Left renal pelvis (tissue), 4 donors: Measurements from ENCODE around the gene ZNF556. TPM values are rescaled to one million over a fixed set of nuclear protein-coding genes. Genes with fewer than 3 reads are reported as not detected.

ENCODE experiments used
- DNase-seq, 4 donors: peaks; one replicate each; pipeline ENCODE4 v3.0.0-alpha.2; 2013; ENCODE audit warnings: low read depth in 4 of 4, low spot score in 3 of 4
- polyA plus RNA-seq, 4 donors: library from polyadenylated mRNA; unstranded; fragments of 120-200 nt; gene quantifications; one replicate each; pipeline ENCODE4 v1.2.1, GENCODE V29; 2013; ENCODE audit not compliant: insufficient read length in 4 of 4

Gene ZNF556
- 1 to 10 TPM in 2 of 4 donors, under 1 TPM in 2; 0.58 to 1.3 (median 1.0) TPM for polyA plus RNA-seq

DNA sequence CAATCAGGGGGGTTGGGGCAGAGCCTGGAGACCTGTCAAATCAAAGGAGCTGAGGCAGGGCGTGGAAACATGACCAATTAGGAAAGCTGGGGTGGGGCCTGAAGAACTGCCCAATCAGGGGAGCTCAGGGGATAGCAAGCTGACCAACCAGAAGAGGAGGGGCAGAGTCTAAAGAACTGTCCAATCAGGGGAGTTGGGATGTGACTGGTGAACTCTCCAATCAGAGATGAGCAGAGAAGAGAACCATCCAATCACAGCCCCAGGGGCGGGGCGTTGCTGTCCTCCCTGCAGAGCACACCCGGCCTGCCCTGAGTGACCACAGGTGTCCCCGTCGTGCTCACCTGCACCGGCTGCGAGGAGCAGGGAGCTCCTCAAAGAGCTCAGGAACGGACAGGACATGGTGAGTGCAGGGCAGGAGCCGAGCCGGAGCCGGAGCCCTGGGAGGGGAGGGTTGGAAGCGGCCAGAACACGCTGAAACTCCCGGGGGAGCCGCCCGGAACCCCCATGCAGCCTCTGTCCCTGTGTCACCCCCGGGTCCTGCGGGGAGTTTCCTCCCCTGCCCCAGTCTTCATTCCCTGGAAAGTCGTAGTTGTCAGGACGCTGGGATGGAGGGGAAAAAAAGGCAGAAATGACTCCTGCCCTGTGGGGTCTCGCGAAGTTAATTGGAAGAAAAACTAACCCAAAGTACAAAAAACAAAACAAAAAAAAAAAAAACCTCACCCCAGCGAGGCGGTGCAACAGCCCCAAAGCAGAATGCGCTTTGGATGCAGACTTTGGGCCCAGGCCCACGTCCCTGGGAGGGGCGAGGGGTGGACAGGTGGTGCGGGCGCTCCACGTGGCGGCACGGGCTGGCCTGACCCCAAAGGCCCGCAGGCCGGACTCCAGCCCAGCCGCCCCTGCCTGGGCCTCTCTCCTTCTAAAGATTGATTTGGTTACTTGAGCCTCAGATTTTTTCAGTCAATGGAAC lies at the start of gene ZNF556:
TSS of gene ZNF556 (plus strand) at position 311 of the 967 bp plus-strand sequence. CDS start at position 398, 87 bp downstream.
- DNase-seq, result no peak

DNA sequence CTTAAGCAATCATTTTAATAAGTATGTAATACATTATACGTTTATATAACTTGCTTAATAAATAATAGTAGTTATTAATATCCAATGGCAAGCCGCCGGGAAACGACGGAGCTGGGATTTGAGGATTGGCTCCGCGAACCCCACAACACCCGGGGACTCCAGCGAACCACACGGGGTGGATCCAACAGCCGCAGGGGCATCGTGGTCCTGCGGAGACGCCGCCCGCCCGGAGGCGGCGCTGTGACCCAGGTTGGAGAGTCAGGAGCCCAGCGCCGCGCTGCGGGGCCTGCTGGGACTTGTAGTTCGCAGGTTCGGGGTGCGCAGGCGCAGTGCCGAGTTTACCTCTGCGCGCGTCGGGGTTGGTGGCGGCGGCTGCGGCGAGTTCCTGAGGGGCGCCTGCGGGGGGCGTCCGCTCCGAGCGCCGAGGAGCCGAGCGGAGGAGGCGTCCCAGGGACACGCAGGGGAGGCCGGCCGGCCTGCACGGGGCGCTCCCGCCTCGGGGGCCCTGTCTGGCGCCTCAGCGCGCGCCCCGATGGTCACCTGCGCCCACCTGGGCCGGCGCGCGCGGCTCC lies 47.5 kb upstream of the ZNF556 start, which contains the start of gene ZNF554:
TSS of gene ZNF554 (plus strand) at position 329 of the 572 bp plus-strand sequence. CDS start at position 533, 204 bp downstream.
- peak; percentile 90 to 93 (median 90) for DNase-seq

DNA sequence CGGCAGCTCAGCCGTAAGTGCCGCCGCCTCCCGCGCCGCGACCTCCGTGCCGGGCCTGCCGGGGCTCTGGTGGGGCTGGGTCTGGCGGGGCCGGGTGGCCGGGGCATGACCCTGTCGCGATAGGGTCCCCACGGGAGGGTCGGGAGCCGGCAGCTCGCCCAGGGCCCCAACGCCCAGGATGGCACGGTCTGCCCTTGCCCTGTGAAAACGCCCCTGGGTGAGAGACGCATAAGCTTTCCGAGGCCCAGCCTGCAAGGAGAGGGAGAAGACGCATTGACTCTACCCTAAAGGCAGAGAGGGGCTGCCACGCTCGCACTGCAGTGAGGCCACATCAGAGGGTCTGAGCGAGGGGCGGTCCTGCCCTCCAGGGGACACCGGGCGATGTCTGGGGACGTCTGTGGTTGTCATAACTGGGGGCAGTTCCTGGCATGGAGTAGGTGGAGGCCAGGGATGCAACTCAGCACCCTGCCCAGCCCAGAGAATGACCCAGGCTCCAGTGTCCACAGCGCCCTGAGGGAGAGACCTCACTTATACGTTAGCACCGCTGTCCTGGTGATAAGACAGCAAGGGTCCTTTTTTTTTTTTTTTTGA lies 46.9 kb upstream of the ZNF556 start:
- DNase-seq, result no peak

DNA sequence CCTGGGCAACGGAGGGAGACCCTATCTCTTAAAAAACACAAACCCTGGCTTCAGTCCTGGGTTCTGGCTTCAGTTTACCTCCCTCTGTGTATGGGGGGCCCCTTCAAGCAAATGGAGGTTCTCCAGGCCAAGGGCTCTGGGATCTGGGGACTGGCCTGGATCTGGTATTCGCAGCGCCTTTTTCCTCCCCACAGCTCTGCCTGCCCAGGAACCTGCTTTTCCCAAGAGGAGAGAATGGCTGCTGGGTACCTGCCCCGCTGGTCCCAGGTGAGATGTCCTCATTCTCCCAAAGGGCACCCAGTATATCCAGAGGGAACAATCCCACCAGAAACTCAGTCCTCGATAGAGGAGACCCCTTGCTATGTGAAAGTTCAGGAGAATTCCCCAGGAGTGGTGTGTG lies 44.3 kb upstream of the ZNF556 start:
- DNase-seq, result no peak

DNA sequence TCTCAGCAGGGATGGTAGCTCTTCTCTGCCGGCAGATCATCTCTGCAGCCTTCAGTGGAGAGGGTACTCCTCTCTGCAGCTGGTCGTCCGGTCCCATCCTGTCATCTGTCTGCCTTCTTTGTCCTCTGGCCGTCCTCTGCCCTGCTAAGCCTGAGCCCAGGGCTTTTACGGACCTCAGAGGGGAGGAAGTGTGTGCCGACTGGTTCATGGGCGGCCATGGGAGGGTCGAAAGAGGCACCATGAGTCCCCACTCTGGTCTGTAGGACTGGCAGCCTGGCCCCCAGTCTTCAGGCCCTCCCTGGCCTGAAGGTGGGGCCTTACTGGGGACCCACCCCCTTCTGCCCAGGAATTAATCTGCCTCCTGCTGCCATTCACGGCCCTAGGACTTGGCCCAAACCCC lies 43.5 kb upstream of the ZNF556 start:
- no peak for DNase-seq

GRCh38 chr19:2824129-2824528 lies 43.0 kb upstream of the ZNF556 start:
- no peak for DNase-seq

DNA sequence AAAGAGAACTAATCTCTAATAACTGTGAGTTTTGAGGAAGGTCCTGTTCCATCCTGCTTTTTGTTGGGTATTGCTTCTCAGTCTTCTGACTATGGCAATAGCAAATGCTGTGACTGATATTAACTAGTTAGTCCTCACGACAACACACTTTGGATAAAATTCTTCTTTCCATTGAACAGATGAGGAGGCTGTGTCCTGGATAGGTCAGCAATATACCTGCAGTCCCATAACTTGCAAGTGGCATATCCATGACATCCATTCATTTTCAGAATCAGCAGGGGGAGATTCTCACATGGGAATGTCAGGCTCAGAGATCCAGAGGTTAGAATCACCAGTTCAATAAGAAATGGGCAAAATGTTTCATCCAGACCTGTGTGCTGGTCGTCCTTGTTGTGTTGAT lies 40.1 kb upstream of the ZNF556 start:
- no peak for DNase-seq

DNA sequence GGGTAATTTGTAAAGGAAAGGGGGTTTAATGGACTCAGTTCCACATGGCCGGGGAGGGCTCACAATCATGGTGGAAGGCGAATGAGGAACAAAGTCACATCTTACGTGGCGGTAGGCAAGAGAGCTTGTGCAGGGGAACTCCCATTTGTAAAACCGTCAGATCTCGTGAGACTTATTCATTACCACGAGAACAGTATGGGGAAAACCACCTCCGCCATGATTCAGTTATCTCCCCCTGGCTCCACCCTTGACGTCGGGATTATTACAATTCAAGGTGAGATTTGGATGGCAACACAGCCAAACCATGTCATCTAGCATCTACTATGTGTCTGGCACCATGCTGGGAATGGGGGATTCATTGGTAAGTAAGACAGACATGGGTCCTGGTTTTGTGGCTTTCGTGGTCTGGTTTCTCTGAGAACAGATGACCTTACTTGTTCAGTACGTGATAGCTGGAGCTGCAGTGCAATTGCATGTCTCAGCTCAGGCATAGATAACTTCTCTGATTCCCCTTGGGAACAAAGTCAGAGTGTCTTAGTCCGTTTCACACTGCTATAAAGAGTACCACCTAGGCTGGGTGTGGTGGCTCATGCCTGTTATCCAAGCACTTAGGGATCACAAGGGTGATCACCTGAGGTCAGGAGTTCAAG lies 39.2 kb upstream of the ZNF556 start:
- DNase-seq, result no peak

GRCh38 chr19:2834294-2834871 lies 32.8 kb upstream of the ZNF556 start:
- no peak for DNase-seq

DNA sequence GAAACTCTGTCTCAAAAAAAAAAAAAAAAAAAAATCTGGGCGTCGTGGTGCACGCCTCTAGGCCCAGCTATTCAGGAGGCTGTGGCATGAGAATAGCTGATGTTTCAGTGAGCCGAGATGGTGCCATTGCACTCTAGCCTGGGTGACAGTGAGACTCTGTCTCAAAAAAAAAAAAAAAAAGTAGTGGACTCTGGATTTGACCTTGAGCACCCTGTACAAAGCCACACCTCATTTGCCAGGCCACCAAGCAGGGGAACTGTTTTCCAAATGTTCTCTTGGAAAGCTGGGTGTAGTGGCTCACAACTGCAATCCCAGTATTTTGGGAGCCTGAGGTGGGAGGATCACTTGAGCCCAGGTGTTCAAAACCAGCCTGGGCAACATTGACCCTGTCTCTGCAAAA lies 29.7 kb upstream of the ZNF556 start:
- no peak for DNase-seq

- DNase-seq, result peak; percentile 97 to 99 (median 98)
Observed at GRCh38 chr19:2840794-2841791, 26.0 kb upstream of the ZNF556 start, which contains the start of gene ZNF555. ZNF555 (plus strand) TSS chr19:2841475; CDS start chr19:2841573, 98 bp downstream.

- DNase-seq, result no peak
Observed at GRCh38 chr19:2841855-2842574, 25.1 kb upstream of the ZNF556 start.

DNA sequence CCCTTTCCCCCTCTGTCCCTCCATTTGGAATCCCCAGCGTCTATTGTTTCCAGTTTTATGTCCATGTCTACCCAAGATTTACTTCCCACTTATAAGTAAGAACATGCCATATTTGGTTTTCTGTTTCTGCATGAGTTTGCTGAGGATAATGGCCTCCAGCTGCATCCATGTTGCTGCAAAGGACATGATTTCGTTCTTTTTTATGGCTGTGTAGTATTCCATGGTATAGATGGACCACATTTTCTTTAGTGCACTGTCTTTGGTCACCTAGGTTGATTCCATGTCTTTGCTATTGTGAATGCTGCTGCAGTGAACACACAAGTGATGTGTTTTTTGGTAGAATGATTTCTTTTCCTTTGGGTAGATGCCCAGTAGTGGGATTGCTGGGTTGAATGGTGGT lies 22.0 kb upstream of the ZNF556 start:
- no peak for DNase-seq

DNA sequence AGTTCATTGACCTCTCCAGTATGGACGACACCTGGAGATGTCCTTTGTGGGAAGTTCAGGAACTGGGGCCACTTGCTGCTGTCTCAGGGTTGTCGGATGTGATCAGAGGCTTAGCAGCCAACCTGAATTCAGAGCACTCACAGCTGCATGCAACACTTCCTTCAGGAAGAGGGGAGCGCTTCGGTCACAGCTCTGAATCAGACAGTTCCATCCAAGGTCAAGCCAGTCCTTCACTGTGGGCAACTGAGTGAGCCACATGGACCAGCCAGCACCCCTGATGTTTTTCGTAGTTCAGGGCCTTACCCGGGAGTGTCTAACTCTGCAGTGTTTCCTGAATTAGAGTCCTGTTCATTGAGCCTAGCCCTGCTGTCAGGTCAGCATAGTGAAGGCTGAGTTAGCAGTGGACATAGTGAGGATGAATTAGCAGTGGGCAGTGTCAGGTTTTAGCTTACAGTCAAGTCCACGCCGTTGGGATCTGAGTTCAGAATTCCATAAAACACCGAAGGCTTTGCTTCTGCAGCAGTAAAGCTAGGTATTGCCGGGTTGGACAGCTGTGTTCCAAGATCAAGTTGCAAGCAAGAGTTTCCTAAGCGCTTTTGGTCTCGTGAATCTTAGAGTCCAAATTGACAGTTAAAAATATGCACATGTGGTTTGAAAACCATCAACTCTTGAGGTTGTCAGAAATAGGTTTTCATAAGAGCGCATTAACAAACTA lies 20.8 kb upstream of the ZNF556 start:
- DNase-seq, result no peak

DNA sequence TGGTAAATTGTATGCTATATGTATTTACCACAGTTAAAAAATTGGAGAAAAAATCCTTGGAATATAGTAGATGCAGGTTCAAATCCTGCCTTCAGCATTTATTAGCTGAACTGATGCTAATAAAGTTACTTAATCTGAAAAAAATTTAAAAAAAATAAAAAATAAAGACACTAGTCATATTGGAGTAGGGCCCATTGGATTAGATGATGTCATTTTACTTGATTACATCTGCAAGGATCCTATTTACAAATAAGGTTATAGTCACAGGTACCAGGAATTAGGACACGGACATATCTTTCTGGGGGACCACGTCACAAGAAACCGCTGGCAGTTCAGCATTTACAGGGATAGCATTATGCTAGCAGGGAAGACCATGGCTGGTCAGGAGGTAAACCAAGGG lies 19.6 kb upstream of the ZNF556 start:
- DNase-seq, result no peak

DNA sequence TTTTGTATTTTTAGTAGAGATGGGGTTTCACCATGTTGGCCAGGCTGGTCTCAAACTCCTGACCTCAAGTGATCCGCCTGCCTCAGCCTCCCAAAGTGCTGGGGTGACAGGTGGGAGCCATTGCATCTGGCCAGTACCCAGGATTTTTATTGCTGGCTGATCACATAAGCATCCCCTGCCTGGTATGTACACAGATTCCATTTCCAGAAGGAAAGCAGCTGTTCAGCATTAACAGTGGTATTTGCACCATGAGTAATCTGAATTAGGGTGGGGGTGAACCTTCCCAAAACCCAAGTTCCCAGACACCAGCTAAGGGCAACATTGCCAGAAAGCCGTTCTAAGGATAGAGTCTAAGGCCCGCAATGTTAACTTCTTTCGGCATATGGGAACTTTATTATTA lies 18.5 kb upstream of the ZNF556 start:
- no peak for DNase-seq

GRCh38 chr19:2850256-2850925 lies 16.7 kb upstream of the ZNF556 start:
- no peak for DNase-seq
